BE2C (cell line): ENCODE measurements around the gene SUMF2.

ENCODE experiments used
- DNase-seq: peaks from one replicate; pipeline ENCODE4 v3.0.0-alpha.2; 2020
- H3K27me3 ChIP-seq: fragments of 250-450 bp; sonication (Bioruptor Pico); 2 replicates; pipeline ENCODE4 v1.5.1; 2020; ENCODE audit warnings: mild to moderate bottlenecking
- H3K36me3 ChIP-seq: fragments of 250-450 bp; sonication (Bioruptor Pico); 2 replicates; pipeline ENCODE4 v1.5.1; 2020; ENCODE audit warnings: mild to moderate bottlenecking
- H3K4me1 ChIP-seq: fragments of 250-450 bp; sonication (Bioruptor Pico); 2 replicates; pipeline ENCODE4 v1.5.1; 2020
- H3K4me3 ChIP-seq: 2 replicates; pipeline ENCODE4 v1.5.1; 2011; ENCODE audit warnings: low read depth, low read length
- H3K9me3 ChIP-seq: fragments of 250-450 bp; sonication (Bioruptor Pico); 2 replicates; pipeline ENCODE4 v1.5.1; 2020
- TF ChIP-seq, protein P1 (sequence below): IDR thresholded peaks from 2 replicates; pipeline ENCODE4 v1.5.1; 2012; ENCODE audit warnings: mild to moderate bottlenecking, low read depth, low read length

SUMF2 gene

GRCh38 chr7:56121440-56121839 lies 57.4 kb downstream of the SUMF2 start:
- no peaks in the 10 kb centered on the region for H3K9me3 ChIP-seq

DNA sequence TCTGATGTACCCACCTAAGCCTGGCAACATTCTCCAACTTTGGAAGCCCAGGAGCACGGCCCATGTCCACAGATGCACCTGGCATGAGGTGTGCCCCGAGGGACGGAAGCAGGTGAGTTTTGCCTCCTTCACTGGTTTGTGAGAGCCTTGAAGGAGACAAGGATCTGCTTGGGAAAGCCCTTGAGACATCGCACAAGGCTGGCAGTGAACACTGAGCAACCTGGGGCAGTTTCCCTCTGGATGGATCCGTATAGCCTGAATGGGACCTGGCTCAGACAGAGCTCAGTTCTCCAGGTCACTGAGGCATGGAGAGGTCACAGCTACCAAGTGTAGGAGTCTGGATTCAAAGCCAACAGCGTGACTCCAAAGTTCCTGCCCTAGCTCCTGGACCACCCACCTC lies 60.9 kb downstream of the SUMF2 start:
- H3K36me3 ChIP-seq: no peaks in the 10 kb centered on the region
- H3K27me3 ChIP-seq: no peaks in the 10 kb centered on the region
- TF ChIP-seq, protein P1, sequence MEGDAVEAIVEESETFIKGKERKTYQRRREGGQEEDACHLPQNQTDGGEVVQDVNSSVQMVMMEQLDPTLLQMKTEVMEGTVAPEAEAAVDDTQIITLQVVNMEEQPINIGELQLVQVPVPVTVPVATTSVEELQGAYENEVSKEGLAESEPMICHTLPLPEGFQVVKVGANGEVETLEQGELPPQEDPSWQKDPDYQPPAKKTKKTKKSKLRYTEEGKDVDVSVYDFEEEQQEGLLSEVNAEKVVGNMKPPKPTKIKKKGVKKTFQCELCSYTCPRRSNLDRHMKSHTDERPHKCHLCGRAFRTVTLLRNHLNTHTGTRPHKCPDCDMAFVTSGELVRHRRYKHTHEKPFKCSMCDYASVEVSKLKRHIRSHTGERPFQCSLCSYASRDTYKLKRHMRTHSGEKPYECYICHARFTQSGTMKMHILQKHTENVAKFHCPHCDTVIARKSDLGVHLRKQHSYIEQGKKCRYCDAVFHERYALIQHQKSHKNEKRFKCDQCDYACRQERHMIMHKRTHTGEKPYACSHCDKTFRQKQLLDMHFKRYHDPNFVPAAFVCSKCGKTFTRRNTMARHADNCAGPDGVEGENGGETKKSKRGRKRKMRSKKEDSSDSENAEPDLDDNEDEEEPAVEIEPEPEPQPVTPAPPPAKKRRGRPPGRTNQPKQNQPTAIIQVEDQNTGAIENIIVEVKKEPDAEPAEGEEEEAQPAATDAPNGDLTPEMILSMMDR: no peak
- no peak overlapping the region for H3K4me3 ChIP-seq
- no peaks in the 10 kb centered on the region for H3K9me3 ChIP-seq
- no peak for DNase-seq
- H3K4me1 ChIP-seq: no peaks in the 10 kb centered on the region

More at GRCh38 chr7:56121440-56121839, 57.4 kb downstream of the SUMF2 start:
- TF ChIP-seq, protein P1: no peak
- Histone ChIP-seq H3K4me1 (no peaks in the 10 kb centered on the region), H3K4me3 (no peak overlapping the region), H3K36me3 (no peaks in the 10 kb centered on the region), H3K27me3 (no peaks in the 10 kb centered on the region)
- no peak for DNase-seq

- TF ChIP-seq, protein P1: no peak
- Histone ChIP-seq H3K4me3 (peak overlapping the region; percentile 10; the same call in 1 of the 2 replicates), H3K4me1 (no peaks in the 10 kb centered on the region)
Observed at GRCh38 chr7:56125831-56126230, 61.7 kb downstream of the SUMF2 start.

DNA sequence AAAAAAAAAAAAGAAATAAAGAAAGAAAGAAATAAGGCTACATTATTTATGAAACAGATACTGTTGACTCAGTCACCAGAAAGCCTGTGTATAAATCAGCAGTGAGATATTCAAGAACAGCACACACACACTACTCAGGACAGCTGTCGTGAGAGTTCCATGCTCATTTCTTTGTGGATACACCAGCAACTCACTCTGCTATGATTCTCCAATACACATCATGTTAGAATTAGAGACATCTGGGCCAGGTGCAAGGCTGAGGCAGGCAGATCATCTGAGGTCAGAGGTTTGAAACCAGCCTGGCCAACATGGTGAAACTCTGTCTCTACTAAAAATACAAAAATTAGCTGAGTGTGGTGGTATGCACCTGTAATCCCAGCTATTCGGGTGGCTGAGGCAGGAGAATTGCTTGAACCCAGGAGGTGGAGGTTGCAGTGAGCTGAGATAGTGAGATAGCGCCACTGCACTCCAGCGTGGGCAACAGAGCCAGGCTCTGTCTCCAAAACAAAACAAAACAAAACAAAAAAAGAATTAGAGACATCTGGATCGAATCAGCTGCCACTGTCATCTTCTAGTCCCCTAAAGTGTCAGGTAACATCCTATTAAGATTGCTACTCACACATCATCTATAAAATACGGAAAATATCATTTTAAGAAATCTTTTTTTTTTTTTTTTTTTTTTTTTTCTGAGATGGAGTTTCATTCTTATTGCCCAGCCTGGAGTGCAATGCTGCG lies 63.3 kb downstream of the SUMF2 start:
- H3K36me3 ChIP-seq: no peaks in the 10 kb centered on the region
- H3K27me3 ChIP-seq: no peaks in the 10 kb centered on the region
- no peaks in the 10 kb centered on the region for H3K4me1 ChIP-seq
- no peaks in the 10 kb centered on the region for H3K9me3 ChIP-seq
- no peak overlapping the region for H3K4me3 ChIP-seq
- DNase-seq: no peak
- TF ChIP-seq, protein P1: no peak

More at GRCh38 chr7:56125831-56126230, 61.7 kb downstream of the SUMF2 start:
- Histone ChIP-seq H3K36me3 (no peaks in the 10 kb centered on the region), H3K9me3 (no peaks in the 10 kb centered on the region), H3K27me3 (no peaks in the 10 kb centered on the region)
- DNase-seq: no peak
